Left renal pelvis (tissue), 4 donors: Measurements from ENCODE around the gene LRRC37A3. TPM values are rescaled to one million over a fixed set of nuclear protein-coding genes. Genes with fewer than 3 reads are reported as not detected.
"Not testable (repeated sequence)": the region's sequence is repeated elsewhere in the genome, so short reads cannot be mapped to it uniquely, and the experiment has no call there.

Experiments
- DNase-seq, 4 donors: peaks; one replicate each; pipeline ENCODE4 v3.0.0-alpha.2; 2013; ENCODE audit warnings: low read depth in 4 of 4, low spot score in 3 of 4
- polyA plus RNA-seq, 4 donors: library from polyadenylated mRNA; unstranded; fragments of 120-200 nt; gene quantifications; one replicate each; pipeline ENCODE4 v1.2.1, GENCODE V29; 2013; ENCODE audit not compliant: insufficient read length in 4 of 4

LRRC37A3 gene
- polyA plus RNA-seq, 4 donors, result 14.6 to 33.5 (median 24.1) TPM

DNA sequence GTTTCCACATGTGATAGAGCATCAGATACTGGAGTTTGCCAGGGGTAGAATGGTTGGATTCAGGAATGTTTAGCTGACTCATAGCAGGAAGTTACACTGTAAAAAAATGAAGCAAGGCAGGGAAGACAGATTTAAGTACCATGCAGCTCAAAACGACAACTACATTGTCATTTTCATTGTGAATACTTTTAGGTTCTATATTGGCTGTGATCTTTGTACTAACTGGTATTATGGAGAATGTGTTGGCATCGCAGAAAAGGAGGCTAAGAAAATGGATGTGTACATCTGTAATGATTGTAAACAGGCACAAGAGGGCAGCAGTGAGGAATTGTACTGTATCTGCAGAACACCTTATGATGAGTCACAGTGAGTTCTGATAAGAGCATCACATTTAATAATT lies 8.2 kb upstream of the LRRC37A3 start:
- DNase-seq, result not testable (repeated sequence)

DNA sequence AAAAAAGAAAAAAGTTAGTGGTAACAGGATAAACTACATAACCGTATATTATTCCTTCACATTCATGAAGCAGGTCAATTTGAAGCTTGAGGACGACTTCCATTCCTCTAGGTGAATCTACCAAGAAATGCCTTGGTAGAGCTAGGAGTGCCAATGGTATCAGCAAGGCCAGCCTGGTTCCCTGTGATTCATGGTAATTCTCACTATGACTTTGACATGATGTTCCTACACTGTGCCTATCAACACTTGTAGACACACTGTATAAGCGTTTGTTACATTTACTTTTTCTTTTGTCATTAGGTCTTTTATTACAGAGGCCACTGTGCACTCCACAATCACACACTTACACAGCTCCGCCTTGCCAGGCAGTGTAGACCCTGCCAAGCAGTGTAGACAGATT lies 7.2 kb upstream of the LRRC37A3 start:
- not testable (repeated sequence) for DNase-seq

DNA sequence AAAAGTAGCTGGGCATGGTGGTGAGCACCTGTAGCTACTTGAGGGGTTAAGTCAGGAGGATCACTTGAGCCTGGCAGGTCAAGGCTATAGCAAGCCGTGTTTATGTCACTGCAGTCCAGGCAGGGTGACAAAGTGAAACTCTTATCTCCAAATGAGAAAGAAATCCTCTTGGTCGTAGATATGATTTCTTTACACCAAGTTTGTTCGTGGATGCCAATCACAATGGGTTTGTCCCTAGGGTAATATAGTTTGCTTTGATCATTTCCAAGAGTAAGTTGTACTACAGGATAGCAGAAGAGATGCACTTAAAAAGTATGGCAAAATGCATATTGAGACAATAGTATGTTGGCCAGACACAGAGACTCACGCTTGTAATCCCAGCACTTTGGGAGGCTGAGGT lies 6.0 kb upstream of the LRRC37A3 start:
- not testable (repeated sequence) for DNase-seq

DNA sequence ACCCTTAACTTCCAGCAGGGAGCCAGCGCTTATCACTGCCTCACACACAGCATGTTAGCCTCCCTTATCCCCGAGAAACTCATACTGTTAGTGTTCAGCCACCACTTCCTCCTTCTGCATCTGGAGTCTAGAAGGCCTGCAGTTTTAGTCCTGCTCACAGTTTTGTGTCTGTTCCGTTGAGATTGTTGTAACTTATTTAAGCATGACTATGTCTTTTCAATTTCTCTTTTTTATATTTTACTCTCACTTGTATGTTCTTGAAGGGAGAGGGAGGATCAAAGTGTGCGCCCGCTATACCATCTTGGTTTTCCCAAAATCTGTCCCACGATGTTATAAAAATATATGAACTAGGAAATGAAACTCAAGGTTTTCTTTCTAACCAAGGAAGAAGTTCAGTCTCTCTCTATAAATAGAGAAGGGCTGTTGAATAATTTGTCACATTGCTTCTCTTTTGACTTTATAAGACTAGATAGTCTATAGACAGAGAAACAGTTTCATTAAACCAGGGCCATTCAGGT lies 3.8 kb upstream of the LRRC37A3 start:
- DNase-seq, result not testable (repeated sequence)

DNA sequence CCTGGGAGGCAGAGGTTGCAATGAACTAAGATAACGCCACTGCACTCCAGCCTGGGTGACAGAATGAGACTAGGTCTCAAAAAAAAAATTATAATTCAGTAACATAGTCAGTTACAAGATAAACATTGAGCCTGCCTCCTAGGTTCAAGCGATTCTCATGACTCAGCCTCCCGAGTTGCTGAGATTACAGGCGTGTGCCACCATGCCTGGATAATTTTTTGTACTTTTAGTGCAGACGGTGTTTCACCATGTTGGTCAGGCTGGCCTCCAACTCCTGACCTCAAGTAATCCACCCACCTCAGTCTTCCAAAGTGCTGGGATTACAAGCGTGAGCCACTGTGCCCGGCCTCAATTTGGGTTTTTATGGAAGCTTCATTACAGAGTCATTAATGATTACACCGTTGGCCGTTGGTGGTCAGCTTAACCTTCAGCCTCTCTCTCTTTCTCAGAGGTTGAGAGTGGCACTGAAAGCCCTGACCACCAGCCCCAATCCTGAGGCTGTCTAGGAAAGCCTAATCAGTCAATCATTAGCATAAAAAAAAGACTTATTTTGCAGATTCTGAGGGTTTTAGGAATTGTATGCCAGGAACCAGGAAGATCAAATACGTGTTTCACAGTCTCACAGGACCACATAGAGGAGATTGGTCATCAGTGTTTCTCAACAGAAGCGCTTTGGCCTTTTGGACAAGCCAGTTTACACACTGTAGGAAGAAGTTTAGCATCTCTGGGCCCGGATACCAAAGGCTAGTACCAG lies 1.3 kb upstream of the LRRC37A3 start:
- DNase-seq, result no peak

DNA sequence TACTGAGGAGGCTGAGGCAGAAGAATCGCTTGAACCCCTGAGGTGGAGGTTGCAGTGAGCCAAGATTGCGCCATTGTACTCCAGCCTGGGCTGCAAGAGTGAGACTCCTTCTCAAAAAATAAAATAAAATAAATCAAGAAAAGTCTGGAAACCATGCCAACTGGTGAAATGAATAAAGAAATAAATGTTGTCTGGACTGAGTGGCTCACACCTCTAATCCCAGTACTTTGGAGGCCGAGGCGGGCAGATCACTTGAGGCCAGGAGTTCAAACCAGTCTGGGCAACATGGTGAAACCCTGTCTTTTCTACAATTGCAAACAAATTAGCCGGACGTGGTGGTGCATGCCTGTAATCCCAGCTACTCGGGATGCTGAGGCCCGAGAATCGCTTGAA lies 744 bp upstream of the LRRC37A3 start:
- no peak for DNase-seq

DNA sequence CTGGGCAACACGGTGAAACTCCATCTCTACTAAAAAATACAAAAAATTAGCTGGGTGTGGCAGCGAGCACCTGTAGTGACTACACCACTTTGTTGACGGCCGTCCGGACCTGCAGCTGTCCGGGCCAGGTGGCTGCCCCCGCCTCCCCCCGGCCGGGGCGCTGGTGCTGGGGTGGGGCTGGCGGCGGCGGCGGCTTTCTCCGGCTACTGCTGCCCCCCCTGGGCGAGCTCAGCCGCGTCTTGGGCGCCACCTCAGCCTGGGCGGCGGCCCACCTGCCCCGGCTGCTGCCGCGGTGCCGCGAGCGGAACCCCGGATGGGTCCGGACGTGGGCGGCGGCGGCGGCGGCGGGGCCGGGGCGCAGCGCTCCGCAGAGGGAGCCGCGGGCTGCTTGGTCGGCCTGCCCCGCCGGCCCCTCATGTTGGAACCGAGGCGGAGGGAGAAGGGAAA lies 413 bp downstream of the LRRC37A3 start:
- not testable (repeated sequence) for DNase-seq

DNA sequence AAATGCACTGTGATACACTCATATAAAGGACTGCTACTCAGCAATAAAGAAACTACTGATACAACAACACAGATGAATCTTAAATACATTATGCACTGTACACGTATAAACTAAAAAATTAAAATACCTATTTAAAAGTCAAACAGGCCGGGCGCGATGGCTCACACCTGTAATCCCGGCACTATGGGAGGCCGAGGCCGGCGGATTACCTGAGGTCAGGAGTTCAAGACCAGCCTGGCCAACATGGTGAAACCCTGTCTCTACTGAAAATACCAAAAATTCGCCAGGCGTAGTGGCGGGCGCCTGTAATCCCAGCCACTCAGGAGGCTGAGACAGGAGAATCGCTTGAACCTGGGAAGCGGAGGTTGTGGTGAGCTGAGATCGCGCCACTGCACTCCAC lies 1.7 kb downstream of the LRRC37A3 start:
- DNase-seq, result not testable (repeated sequence)

DNA sequence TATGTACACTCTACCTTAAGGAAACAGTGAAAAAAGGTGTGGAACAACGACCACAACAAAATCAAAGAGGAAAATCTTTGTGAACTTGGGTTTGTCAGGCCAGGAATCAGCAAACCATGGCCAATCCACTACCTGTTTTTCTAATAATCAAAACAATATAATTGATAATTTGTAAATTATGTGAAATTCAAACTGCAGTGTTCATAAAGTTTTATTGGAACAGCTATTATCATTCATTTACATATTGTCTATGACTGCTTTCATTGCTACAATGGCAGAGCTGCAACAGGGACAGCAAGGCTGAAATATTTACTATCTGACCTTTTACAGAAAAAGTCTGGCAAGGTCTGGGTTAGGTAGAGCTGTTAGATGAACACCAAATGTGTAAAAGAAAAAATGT lies 4.0 kb downstream of the LRRC37A3 start:
- DNase-seq, result not testable (repeated sequence)

DNA sequence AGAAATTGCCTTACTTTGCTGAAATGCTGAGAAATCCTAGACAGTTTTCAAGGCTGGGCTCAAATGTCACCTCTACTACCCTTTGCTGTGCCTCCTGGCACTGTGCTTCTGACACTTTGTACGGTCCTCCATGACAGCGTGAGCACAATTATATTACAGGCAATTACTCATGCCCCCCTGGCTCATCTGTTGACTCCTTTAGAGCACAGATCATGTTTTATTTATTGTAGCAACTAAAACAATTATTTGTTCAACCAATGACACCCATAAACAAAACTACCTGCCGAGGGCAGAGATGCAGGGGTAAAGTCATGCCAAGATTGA lies 9.1 kb downstream of the LRRC37A3 start:
- DNase-seq, result not testable (repeated sequence)

DNA sequence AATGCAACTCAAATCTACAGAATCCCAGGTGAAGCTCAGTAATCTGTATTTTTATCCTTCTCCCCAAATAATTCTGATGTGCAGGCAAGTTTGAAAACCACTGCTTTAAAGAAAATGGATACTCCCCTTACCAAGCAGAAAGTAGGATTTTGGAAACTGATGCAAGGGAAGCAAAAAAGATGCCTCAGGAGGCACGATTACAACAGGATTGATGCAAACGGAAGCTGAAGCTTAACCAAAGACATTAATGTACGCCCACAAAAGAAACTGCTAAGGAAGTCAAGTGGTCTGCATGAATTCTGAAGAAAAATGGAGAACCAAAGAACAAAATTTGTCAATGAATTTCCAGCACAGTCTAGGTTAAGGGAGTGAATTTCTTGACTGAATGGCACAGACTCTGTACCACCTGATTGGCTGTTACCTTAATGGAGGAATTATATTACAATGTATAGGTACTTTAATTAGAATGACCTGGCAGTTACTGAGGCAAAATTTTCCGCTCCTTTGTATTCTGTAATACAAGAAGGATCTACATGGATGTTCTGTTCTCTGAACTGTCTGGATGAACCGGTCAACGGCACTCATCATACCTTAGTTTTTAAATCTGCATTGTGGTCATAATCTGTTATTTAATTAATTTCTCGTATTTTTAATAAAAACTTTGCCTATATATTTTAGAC lies 9.6 kb downstream of the LRRC37A3 start:
- not testable (repeated sequence) for DNase-seq

DNA sequence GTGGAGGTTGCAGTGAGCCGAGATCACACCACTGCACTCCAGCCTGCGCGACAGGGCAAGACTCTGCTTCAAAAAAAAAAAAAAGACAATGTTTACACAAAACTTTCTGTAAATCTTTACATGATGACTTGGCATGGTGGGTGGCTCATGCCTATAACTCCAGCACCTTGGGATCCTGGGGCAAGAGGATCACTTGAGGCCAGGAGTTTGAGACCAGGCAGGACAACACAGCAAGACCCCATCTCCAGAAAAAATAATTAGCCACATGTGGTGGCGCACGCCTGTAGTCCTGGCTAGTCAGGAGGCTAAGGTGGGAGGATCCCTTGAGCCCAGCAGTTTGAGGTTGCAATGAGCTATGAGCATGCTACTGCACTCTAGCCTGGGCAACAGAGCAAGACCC lies 15.2 kb downstream of the LRRC37A3 start:
- not testable (repeated sequence) for DNase-seq

DNA sequence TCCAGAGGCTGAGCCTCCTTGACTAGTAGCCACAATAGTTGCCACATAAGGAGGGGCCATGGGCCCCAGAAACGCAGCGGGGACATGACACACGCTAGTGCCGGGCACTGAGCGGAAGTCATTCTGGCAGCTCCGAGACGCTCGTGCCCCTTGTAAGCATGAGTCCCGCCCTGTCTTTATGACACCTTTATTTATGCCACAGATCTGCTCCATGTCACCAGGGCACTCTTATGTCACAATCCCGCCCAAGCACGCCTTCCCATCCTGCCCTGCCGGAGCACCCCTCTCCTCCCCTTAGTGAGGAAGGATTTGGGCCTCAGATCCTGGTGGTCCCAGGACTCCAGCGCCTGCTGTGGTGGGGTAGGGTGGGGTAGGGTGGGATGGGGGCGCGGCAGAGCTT lies 22.1 kb downstream of the LRRC37A3 start:
- DNase-seq, result not testable (repeated sequence)

DNA sequence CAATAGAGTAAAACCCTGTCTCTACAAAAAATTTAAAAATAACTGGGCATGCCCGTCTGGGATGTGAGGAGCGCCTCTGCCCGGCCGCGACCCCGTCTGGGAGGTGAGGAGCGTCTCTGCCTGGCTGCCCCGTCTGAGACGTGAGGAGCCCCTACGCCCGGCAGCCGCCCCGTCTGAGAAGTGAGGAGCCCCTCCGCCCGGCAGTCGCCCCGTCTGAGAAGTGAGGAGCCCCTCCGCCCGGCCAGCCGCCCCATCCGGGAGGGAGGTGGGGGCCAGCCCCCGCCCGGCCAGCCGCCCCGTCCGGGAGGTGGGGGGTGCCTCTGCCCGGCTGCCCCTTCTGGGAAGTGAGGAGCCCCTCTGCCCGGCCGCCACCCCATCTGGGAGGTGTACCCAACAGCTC lies 45.1 kb downstream of the LRRC37A3 start:
- not testable (repeated sequence) for DNase-seq

DNA sequence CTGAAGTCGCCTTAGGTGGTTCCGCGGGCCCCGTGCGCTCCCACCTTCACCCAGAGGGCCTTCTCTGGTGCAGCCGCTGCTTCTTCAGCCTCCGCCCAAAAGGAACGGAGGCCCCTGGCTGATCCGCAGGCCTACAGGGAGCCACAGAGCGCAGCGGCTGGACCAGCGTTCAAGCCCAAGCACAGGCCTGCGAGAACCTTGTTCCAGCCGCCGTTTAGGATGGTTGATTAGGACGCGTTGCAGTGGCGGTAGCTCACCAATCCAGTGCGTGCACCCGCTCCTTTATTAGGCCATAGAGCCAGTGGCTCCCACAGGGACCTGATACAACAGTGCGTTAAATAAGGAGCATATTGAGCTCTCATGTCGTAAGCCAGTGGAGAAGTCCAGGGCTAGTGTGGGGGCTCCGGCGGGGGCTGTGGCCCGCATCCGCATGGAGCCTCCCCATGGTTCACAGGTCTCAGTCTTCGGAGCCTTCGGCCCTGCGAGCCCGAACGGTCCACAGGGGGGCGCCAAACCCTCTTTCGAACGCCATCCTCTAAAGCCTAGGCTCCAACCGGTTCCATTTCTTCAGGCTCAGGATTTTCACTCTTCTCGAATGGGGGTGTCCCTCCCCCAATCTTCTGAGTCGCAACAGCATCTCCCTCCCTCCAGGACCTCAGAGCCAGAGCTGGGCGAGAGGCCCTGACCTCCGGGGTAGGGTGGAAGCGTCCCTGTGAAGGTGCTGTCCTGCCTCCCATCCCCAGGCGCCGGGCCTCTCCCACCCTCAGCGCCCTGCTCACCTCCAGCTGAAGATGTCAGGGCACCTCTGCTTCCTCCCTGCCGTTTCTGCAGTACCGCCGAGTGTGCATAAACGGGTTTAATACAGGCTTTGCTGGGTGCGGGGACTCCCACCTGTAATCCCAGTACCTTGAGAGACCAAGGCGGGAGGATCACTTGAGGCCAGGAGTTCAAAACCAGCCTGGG lies 71.5 kb downstream of the LRRC37A3 start:
- DNase-seq, result peak in 2 of 4 donors; percentile 12 to 14

DNA sequence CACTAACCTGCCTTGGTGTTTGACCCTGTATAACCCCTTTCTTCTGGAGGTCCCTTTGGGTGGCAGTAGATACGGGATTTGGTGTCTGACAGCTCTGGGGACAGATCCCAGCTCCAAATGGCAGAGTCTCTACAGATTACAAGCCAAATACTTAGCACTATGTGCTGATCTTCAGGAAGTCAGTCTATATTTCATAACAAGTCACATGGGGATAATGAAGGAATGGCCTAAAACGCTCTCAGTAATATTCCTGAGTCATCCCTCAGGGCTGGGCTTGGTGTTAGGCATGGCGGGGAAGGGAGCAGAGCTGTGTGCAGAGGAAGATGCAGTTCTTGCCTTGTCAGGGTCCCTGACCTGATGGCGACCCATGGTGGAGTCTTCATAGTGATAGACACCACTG lies 72.4 kb downstream of the LRRC37A3 start:
- not testable (repeated sequence) for DNase-seq

DNA sequence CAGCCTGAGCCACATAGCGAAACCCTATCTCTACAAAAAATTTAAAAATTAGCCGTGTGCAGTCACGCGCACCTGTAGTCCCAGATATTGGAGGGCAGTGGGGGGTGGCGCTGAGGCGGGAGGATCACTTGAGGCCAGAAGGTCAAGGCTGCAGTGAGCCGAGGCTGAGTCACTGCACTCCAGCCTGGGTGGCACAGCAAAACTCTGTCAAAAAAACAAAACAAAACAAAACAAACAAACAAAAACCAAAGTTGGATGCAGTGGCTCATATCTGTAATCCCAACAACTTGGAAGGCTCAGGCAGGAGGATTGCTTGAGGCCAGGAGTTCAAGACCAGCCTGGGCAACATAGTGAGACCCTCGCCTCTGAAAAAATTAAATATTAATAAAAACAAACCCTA lies 75.4 kb downstream of the LRRC37A3 start:
- not testable (repeated sequence) for DNase-seq

DNA sequence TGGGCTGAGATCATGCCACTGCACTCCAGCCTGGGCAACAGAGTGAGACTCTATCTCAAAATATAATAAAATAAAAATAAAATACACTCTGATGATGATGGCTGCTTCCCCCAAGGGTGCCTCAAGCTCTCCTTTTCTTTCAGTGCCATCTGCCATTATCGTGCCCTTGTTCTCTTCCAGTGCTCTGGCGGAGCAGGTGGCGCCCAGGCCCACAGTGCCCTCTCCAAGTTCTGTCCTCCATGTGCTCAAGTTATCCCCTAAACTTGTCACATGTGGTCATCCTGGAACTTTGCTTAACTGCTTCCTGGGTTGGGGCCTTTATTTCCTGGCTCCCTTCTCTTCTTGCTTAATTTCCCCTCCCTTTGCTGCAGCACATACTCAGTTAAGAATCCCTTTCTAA lies 76.4 kb downstream of the LRRC37A3 start:
- not testable (repeated sequence) for DNase-seq

DNA sequence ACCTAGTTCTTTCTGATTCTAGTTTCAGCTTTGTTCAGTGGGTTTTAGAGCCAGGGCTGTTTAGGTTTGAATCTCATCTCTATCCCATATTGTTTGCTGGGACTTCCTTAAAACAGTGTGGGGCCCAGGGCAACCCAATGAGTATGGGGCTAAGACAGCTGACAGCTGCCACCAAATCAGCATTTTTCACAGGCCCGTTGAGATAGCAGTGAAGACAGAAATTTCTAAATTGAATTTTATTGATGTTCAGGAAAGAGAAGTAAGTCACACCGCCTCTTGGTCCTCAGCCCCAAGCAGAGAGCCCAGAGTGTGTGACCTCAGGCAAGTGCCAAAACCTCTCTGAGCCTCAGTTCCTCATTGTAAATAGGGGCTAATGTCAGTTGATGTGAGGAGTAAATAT lies 78.3 kb downstream of the LRRC37A3 start:
- not testable (repeated sequence) for DNase-seq

DNA sequence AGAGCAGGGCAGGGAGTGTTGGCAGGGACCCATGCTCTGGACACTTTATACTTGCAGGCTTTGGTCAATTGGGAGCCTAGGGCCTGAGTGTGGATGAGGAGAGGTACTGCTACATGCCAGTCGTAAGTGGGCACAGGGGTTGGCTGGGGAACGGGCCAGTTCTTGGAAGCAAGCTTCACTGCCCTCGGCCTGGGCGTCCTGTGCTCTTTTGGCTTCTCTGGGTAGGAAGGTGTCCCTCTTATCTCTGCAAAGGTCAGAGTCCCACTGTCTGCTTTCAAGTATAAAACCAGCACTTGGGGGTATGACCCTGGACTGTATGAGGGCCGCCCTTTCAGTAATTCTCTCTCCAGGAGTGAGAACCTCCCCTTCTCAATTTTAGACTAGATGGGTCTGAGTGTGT lies 80.8 kb downstream of the LRRC37A3 start:
- DNase-seq, result not testable (repeated sequence)
